ENCODE data around the gene GRID1. TPM values are rescaled to one million over a fixed set of nuclear protein-coding genes. Genes with fewer than 3 reads are reported as not detected.

GRID1 gene
- total and polyA plus RNA-seq, 10 of the 15 experiments (the other 5 are each of a cell fraction or from before 2014, with no cell fraction given) = 0.04 to 0.62 (median 0.08) TPM; not detected in 5

- TF ChIP-seq, protein P1, sequence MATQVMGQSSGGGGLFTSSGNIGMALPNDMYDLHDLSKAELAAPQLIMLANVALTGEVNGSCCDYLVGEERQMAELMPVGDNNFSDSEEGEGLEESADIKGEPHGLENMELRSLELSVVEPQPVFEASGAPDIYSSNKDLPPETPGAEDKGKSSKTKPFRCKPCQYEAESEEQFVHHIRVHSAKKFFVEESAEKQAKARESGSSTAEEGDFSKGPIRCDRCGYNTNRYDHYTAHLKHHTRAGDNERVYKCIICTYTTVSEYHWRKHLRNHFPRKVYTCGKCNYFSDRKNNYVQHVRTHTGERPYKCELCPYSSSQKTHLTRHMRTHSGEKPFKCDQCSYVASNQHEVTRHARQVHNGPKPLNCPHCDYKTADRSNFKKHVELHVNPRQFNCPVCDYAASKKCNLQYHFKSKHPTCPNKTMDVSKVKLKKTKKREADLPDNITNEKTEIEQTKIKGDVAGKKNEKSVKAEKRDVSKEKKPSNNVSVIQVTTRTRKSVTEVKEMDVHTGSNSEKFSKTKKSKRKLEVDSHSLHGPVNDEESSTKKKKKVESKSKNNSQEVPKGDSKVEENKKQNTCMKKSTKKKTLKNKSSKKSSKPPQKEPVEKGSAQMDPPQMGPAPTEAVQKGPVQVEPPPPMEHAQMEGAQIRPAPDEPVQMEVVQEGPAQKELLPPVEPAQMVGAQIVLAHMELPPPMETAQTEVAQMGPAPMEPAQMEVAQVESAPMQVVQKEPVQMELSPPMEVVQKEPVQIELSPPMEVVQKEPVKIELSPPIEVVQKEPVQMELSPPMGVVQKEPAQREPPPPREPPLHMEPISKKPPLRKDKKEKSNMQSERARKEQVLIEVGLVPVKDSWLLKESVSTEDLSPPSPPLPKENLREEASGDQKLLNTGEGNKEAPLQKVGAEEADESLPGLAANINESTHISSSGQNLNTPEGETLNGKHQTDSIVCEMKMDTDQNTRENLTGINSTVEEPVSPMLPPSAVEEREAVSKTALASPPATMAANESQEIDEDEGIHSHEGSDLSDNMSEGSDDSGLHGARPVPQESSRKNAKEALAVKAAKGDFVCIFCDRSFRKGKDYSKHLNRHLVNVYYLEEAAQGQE (IDR thresholded peaks at IDR 0.05; ENCODE audit: low read depth, low read length) = no peak
- TF ChIP-seq, protein P2, sequence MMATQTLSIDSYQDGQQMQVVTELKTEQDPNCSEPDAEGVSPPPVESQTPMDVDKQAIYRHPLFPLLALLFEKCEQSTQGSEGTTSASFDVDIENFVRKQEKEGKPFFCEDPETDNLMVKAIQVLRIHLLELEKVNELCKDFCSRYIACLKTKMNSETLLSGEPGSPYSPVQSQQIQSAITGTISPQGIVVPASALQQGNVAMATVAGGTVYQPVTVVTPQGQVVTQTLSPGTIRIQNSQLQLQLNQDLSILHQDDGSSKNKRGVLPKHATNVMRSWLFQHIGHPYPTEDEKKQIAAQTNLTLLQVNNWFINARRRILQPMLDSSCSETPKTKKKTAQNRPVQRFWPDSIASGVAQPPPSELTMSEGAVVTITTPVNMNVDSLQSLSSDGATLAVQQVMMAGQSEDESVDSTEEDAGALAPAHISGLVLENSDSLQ (IDR thresholded peaks at IDR 0.05) = peak; percentile 51; the same call in 1 of the 2 replicates
- TF ChIP-seq NR2C1 (IDR thresholded peaks at IDR 0.05) = no peak
- TF ChIP-seq, protein P3, sequence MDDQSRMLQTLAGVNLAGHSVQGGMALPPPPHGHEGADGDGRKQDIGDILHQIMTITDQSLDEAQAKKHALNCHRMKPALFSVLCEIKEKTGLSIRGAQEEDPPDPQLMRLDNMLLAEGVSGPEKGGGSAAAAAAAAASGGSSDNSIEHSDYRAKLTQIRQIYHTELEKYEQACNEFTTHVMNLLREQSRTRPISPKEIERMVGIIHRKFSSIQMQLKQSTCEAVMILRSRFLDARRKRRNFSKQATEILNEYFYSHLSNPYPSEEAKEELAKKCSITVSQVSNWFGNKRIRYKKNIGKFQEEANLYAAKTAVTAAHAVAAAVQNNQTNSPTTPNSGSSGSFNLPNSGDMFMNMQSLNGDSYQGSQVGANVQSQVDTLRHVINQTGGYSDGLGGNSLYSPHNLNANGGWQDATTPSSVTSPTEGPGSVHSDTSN (IDR thresholded peaks at IDR 0.05; ENCODE audit: insufficient replicate concordance, low read depth, low read length) = peak; percentile 40
Measured at GRCh38 chr10:86103391-86104101, 263.0 kb downstream of the GRID1 start (continued).

GRCh38 chr10:86102451-86102850, 264.1 kb downstream of the GRID1 start:
- no peaks in the 10 kb centered on the region for H3K9me3 ChIP-seq (replicated peaks; ENCODE audit: control insufficient read depth, insufficient read depth, low read length)
- ChIA-PET RAD21 (ENCODE audit: unreplicated experiment) (no interaction called here), SMC1A (ENCODE audit: uncharacterized antibody, unreplicated experiment) (no interaction called here), CTCF (no interaction called here), POLR2A (no interaction called here)
- H3K27ac ChIP-seq (ENCODE audit: control insufficient read depth, insufficient read depth) = no peak overlapping the region
- intact Hi-C loops (cut with micrococcal nuclease; ENCODE audit: unreplicated experiment) = loop anchor here (5.0 kb wide), 1 partner anchor 275 kb away; no protein-coding TSS in a partner anchor
- WGBS (ENCODE audit: insufficient coverage, insufficient replicate concordance, low lambda C conversion rate, missing lambda C conversion rate) = 42% methylated on average over 5 of the region's 5 CpGs
- ATAC-seq (no peak), DNase-seq (ENCODE audit: low read depth, low spot score) (no peak), FAIRE-seq (no peak)
- H3K4me2 ChIP-seq (ENCODE audit: control insufficient read depth, insufficient read depth) = no peak overlapping the region
- H3K4me1 ChIP-seq (ENCODE audit: control insufficient read depth, insufficient read depth, low read length) = no peaks in the 10 kb centered on the region
- no peaks in the 10 kb centered on the region; the same call in 1 of the 2 replicates for H4K20me1 ChIP-seq (ENCODE audit: control insufficient read depth, insufficient read depth)
- in situ Hi-C loops (cut with MboI) = no loop called here
- no peaks in the 10 kb centered on the region for H3K36me3 ChIP-seq (ENCODE audit: control insufficient read depth in 2 of 2, insufficient read depth in 2 of 2, low read length in 1 of 2)
- no peak overlapping the region for H3K9ac ChIP-seq (ENCODE audit: control insufficient read depth, insufficient read depth, low read length)
- H3K79me2 ChIP-seq (ENCODE audit: control insufficient read depth, insufficient read depth, low read length) = no peaks in the 10 kb centered on the region
- H3K4me3 ChIP-seq = no peak overlapping the region
- no TSS peak for BruUV-seq (replicated peaks)
- H3K27me3 ChIP-seq (replicated peaks in 1 of 2; ENCODE audit: control insufficient read depth in 2 of 2, insufficient read depth in 2 of 2, low read length in 1 of 2) = peaks cover 0 to 2% of the 10 kb centered on the region in 2 experiments; a peak in 2 of 4 replicates
- H2AFZ ChIP-seq (ENCODE audit: control insufficient read depth, low read depth, low read length) = no peak overlapping the region
- TF ChIP-seq NRF1 (conservative IDR thresholded peaks at IDR 0.05; ENCODE audit: low read depth, low read length) (no peak), SUPT20H (IDR thresholded peaks at IDR 0.05; ENCODE audit: borderline replicate concordance, control insufficient read depth, low read depth, low read length) (no peak), ZNF207 (IDR thresholded peaks at IDR 0.05; ENCODE audit: borderline replicate concordance) (no peak), CHD4 (IDR thresholded peaks at IDR 0.05) (no peak), HDAC2 (IDR thresholded peaks at IDR 0.05) (no peak), HCFC1 (IDR thresholded peaks at IDR 0.05; ENCODE audit: low read length) (no peak), CBX3 (IDR thresholded peaks at IDR 0.05; ENCODE audit: borderline replicate concordance, low read depth) (no peak), SREBF1 (IDR thresholded peaks at IDR 0.05; ENCODE audit: low read length) (no peak), ATF7 (IDR thresholded peaks at IDR 0.05; ENCODE audit: low read depth) (no peak)
- TF ChIP-seq, protein P4, sequence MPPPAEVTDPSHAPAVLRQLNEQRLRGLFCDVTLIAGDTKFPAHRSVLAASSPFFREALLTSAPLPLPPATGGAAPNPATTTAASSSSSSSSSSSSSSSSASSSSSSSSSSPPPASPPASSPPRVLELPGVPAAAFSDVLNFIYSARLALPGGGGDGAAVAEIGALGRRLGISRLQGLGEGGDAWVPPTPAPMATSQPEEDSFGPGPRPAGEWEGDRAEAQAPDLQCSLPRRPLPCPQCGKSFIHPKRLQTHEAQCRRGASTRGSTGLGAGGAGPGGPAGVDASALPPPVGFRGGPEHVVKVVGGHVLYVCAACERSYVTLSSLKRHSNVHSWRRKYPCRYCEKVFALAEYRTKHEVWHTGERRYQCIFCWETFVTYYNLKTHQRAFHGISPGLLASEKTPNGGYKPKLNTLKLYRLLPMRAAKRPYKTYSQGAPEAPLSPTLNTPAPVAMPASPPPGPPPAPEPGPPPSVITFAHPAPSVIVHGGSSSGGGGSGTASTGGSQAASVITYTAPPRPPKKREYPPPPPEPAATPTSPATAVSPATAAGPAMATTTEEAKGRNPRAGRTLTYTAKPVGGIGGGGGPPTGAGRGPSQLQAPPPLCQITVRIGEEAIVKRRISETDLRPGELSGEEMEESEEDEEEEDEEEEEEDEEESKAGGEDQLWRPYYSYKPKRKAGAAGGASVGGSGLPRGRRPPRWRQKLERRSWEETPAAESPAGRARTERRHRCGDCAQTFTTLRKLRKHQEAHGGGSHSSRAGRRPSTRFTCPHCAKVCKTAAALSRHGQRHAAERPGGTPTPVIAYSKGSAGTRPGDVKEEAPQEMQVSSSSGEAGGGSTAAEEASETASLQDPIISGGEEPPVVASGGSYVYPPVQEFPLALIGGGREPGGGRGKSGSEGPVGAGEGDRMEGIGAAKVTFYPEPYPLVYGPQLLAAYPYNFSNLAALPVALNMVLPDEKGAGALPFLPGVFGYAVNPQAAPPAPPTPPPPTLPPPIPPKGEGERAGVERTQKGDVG (CRISPR knock-in tag; IDR thresholded peaks at IDR 0.05) = no peak
